ENCODE results near the gene VPS13A. TPM values are rescaled to one million over a fixed set of nuclear protein-coding genes. Genes with fewer than 3 reads are reported as not detected.

Gene VPS13A
- total and polyA plus RNA-seq, 3 donors from 2014 or later, result 27.4 to 71.4 (median 40.3) TPM

DNA sequence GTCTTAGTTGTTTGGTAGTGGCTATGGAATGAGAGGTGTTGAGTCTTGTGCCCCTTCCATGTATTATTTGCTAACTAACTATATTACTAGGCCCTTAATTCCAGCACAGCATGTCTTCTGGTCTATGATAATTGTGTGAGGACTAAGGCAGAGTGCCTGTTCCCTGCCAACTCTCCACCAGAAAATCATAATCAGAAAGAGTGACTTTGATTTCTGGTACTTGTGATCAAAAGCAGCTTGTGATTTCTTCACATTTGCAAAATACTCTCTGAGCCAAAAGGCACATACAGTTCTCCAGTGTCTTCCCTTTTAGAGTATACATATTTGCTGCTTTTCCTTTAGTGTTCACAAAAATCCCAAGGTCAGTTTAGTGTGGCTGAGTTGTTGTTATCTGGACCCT, 240.9 kb downstream of the VPS13A start:
- no peak overlapping the region for H3K27ac ChIP-seq
- no peaks in the 10 kb centered on the region for H3K36me3 ChIP-seq (ENCODE audit: low read depth, missing control alignments)
- no peak for DNase-seq
- H3K9me3 ChIP-seq, result no peaks in the 10 kb centered on the region
- no peak for TF ChIP-seq POLR2A (IDR thresholded peaks at IDR 0.05)
- TF ChIP-seq, protein P1, sequence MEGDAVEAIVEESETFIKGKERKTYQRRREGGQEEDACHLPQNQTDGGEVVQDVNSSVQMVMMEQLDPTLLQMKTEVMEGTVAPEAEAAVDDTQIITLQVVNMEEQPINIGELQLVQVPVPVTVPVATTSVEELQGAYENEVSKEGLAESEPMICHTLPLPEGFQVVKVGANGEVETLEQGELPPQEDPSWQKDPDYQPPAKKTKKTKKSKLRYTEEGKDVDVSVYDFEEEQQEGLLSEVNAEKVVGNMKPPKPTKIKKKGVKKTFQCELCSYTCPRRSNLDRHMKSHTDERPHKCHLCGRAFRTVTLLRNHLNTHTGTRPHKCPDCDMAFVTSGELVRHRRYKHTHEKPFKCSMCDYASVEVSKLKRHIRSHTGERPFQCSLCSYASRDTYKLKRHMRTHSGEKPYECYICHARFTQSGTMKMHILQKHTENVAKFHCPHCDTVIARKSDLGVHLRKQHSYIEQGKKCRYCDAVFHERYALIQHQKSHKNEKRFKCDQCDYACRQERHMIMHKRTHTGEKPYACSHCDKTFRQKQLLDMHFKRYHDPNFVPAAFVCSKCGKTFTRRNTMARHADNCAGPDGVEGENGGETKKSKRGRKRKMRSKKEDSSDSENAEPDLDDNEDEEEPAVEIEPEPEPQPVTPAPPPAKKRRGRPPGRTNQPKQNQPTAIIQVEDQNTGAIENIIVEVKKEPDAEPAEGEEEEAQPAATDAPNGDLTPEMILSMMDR (IDR thresholded peaks at IDR 0.05), result no peak
- H3K27me3 ChIP-seq, result no peaks in the 10 kb centered on the region
- H3K4me1 ChIP-seq, result no peaks in the 10 kb centered on the region
- intact Hi-C loops (cut with DNase I; ENCODE audit: low total_unique reads), result no loop called here
- H3K4me3 ChIP-seq, result no peak overlapping the region

DNA sequence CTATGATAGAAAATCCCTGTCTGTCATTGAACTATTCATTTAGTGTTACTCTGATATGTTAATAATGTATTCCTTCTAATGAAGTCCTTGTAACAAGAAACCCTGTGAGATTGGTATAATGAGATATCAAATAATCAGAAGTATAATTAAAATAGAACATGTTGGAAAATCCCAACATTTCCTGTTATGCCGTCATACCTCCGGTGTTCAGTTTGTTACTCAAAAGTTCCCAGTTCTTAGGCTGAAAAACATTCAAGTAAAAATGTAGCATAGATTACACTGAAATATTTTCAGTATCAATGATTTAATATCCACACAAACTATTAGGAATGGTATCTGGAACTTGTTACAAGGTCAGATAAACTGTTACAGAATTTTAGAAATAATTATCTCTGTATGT, 243.3 kb downstream of the VPS13A start:
- no peak for DNase-seq
- TF ChIP-seq, protein P1 (IDR thresholded peaks at IDR 0.05), result no peak
- no peak for TF ChIP-seq POLR2A (IDR thresholded peaks at IDR 0.05)
- no peaks in the 10 kb centered on the region for H3K27me3 ChIP-seq
- intact Hi-C loops (cut with DNase I; ENCODE audit: low total_unique reads), result no loop called here
- no peaks in the 10 kb centered on the region for H3K9me3 ChIP-seq
- H3K36me3 ChIP-seq (ENCODE audit: low read depth, missing control alignments), result no peaks in the 10 kb centered on the region
- H3K27ac ChIP-seq, result no peak overlapping the region
- no peaks in the 10 kb centered on the region for H3K4me1 ChIP-seq
- 62 to 73% methylated on average over 2 of the region's 2 CpGs for WGBS, 2 donors
- H3K4me3 ChIP-seq, result no peak overlapping the region

GRCh38 chr9:77421506-77422265, 244.4 kb downstream of the VPS13A start:
- Histone ChIP-seq H3K36me3 (ENCODE audit: low read depth, missing control alignments) (no peaks in the 10 kb centered on the region), H3K4me1 (no peaks in the 10 kb centered on the region), H3K27ac (no peak overlapping the region), H3K9me3 (no peaks in the 10 kb centered on the region), H3K4me3 (no peak overlapping the region), H3K27me3 (no peaks in the 10 kb centered on the region)
- intact Hi-C loops (cut with DNase I; ENCODE audit: low total_unique reads), result no loop called here
- 96 to 97% methylated on average over 10 of the region's 10 CpGs for WGBS, 2 donors
- no peak for DNase-seq
- TF ChIP-seq, protein P1 (IDR thresholded peaks at IDR 0.05), result no peak
- no peak for TF ChIP-seq POLR2A (IDR thresholded peaks at IDR 0.05)

- TF ChIP-seq, protein P1 (IDR thresholded peaks at IDR 0.05), result no peak
- TF ChIP-seq POLR2A (IDR thresholded peaks at IDR 0.05), result no peak
- Histone ChIP-seq H3K27me3 (no peaks in the 10 kb centered on the region), H3K36me3 (ENCODE audit: low read depth, missing control alignments) (no peaks in the 10 kb centered on the region), H3K27ac (no peak overlapping the region), H3K4me1 (no peaks in the 10 kb centered on the region), H3K9me3 (no peaks in the 10 kb centered on the region), H3K4me3 (no peak overlapping the region)
- intact Hi-C loops (cut with DNase I; ENCODE audit: low total_unique reads), result no loop called here
- 93 to 94% methylated on average over 3 of the region's 3 CpGs for WGBS, 2 donors
- no peak for DNase-seq
Measured at GRCh38 chr9:77422969-77423368, 245.6 kb downstream of the VPS13A start.

DNA sequence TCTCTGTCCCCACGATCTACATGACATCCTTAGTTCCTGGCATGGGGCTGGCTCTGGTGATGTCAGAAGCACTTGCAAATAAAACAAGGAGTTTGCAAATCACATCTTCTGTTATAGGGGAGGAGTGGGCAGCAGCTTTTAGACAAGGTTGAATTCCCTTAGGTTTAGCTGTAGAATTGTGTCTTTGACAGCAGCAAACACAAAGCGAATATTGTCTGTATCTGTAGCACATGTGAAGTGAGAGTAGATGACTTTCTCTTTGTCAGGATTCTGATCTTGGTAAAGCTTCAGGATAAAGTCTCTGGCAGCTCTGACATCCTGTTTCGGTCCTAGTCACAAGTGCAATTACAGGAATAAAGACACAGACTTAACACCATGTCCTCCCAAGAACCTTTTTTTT, 246.5 kb downstream of the VPS13A start:
- H3K27me3 ChIP-seq, result no peaks in the 10 kb centered on the region
- H3K4me3 ChIP-seq, result no peak overlapping the region
- no peaks in the 10 kb centered on the region for H3K36me3 ChIP-seq (ENCODE audit: low read depth, missing control alignments)
- TF ChIP-seq POLR2A (IDR thresholded peaks at IDR 0.05), result no peak
- TF ChIP-seq, protein P1 (IDR thresholded peaks at IDR 0.05), result no peak
- H3K9me3 ChIP-seq, result no peaks in the 10 kb centered on the region
- no peak overlapping the region for H3K27ac ChIP-seq
- DNase-seq, result no peak
- intact Hi-C loops (cut with DNase I; ENCODE audit: low total_unique reads), result no loop called here
- 94% methylated on average over 3 of the region's 3 CpGs for WGBS, 2 donors
- no peaks in the 10 kb centered on the region for H3K4me1 ChIP-seq
